ENCODE measurements around the gene ZNF507. TPM values are rescaled to one million over a fixed set of nuclear protein-coding genes. Genes with fewer than 3 reads are reported as not detected.

Gene ZNF507
- total RNA-seq: 10 to 100 TPM; 10.5 to 37.4 (median 28.2) TPM

DNA sequence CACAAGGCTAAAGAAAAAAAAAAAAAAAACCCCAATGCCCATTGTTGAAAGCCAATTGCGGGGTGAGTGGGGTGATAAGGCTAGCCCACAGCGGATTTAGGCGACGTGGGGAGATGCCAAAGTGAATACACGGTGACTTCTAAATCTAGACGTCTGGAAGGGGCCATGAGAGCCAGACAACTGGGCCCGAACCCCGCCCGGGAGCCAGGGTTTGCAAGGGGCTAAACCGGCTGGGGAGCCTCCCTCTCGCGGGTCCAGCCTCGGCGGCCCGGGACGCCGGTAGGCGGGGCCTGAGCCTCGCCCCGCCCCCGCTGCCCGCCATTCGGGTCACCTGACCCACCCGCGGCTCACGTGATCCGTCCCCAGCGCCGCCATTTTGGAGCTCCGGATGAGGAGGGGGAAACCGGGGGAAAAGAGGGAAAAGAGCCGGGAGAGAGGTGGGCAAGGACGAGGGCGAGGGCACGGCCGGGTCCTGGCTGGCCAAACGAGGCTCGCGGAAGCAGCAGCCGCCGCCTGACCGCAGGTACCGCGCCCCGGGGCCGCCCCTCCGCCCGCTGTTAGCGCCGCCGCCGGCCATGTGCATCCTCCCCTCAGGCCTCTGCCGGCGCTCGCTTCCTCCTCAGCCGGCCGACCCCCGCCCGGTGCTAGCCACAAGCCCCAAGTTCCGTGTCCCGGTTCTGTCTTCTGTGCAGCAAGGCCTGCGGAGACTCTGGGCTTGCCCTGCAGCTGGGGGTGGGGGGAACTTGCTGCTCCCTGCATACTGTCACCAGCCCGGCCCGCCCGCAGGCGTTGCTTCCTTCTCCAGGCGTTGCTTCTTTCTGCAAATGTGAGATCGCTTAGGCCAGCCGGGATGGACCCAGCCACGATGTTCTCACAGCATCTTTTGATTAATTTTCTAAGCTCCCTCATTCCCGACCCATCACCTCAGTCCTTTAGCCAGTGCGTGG lies at the start of gene ZNF507:
Gene ZNF507, plus strand, starts transcription at position 350 of the 947 bp plus-strand sequence. CDS start 7,221 bp downstream, outside the sequence.
- H3K9me3 ChIP-seq: no peaks in the 10 kb centered on the region
- intact Hi-C loops (cut with DNase I; ENCODE audit: low total_unique reads): no loop called here
- TF ChIP-seq CTCF (IDR thresholded peaks at IDR 0.05): peak in 1 of 4 experiments; percentile 3
- TF ChIP-seq POLR2A (IDR thresholded peaks at IDR 0.05): peak in 1 of 2 donors; percentile 28
- peak; percentile 73 to 82 for DNase-seq
- H3K4me3 ChIP-seq: peak within 1 kb of the TSS; percentile 90
- H3K36me3 ChIP-seq: no peaks in the 10 kb centered on the region
- H3K27ac ChIP-seq: peak within 1 kb of the TSS; percentile 78 to 85
- peaks cover 0 to 11% of the 10 kb centered on the region in 2 donors for H3K4me1 ChIP-seq
- H3K27me3 ChIP-seq: no peaks in the 10 kb centered on the region

DNA sequence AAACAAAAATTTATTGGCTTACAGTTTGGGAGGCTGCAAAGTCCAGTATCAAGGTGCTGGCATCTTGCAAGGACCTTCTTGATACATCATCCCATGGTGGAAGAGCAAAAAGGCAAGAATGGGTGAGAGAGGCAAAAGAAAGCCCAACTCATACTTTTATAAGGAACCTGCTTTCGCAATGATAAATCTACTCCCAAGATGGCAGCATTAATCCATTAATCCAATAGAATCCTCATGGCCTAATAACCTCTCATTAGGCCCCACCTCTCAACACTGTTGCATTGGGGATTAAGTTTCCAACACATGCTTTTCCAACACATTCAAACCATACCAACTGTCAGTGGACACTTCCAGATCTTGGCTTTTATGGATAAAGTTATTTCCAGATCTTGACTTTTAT lies 48.7 kb upstream of the ZNF507 start:
- Histone ChIP-seq H3K4me3 (no peak overlapping the region), H3K4me1 (no peaks in the 10 kb centered on the region), H3K9me3 (no peaks in the 10 kb centered on the region), H3K36me3 (no peaks in the 10 kb centered on the region), H3K27me3 (no peaks in the 10 kb centered on the region), H3K27ac (no peak overlapping the region)
- intact Hi-C loops (cut with DNase I; ENCODE audit: low total_unique reads): no loop called here
- no peak for TF ChIP-seq POLR2A (IDR thresholded peaks at IDR 0.05)
- TF ChIP-seq CTCF (IDR thresholded peaks at IDR 0.05): no peak
- DNase-seq: no peak

DNA sequence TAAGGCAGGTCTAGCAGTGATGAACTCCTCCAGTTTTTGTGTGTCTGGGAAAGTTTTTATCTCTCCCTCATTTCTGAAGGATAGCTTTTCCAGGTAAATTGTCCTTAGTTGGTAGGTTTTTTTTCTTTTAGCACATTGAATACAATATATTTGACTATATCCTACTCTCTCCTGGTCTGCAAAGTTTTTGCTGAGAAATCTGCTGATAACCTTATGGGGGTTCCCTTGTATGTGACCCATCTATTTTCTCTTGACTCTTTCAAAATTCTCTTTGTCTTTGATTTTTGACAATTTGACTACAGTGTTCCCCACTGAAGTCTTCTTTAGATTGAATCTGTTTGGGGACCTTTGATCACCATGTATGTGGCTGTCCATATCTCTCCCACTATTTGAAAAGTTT lies 42.6 kb upstream of the ZNF507 start:
- Histone ChIP-seq H3K4me1 (no peaks in the 10 kb centered on the region), H3K36me3 (no peaks in the 10 kb centered on the region), H3K9me3 (peaks cover 0 to 3% of the 10 kb centered on the region in 2 donors), H3K27me3 (no peaks in the 10 kb centered on the region), H3K27ac (no peak overlapping the region), H3K4me3 (no peak overlapping the region)
- TF ChIP-seq POLR2A (IDR thresholded peaks at IDR 0.05) (no peak), CTCF (IDR thresholded peaks at IDR 0.05) (no peak)
- intact Hi-C loops (cut with DNase I; ENCODE audit: low total_unique reads): no loop called here
- DNase-seq: no peak

DNA sequence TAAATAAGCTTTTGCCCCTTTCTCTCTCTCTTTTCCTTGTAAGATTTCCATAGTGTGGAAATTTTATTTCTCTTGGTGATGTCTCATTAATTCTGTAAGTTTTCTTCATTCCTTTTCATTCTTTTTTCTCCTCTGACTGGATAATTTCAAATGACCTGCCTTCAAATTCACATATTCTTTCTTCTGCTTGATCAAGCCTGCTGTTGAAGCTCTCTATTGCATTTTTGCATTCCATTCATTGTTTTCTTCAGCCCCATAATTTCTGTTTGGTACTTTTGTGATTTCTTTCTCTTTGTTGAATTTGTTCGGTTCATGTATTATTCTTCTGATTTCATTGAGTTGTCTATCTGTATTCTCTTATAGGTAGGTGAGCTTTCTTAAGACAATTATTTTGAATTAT lies 42.2 kb upstream of the ZNF507 start:
- Histone ChIP-seq H3K27ac (no peak overlapping the region), H3K9me3 (peaks cover 0 to 3% of the 10 kb centered on the region in 2 donors), H3K27me3 (no peaks in the 10 kb centered on the region), H3K4me3 (no peak overlapping the region), H3K4me1 (no peaks in the 10 kb centered on the region), H3K36me3 (no peaks in the 10 kb centered on the region)
- no peak for DNase-seq
- TF ChIP-seq CTCF (IDR thresholded peaks at IDR 0.05): no peak
- no peak for TF ChIP-seq POLR2A (IDR thresholded peaks at IDR 0.05)
- intact Hi-C loops (cut with DNase I; ENCODE audit: low total_unique reads): no loop called here

- Histone ChIP-seq H3K27me3 (no peaks in the 10 kb centered on the region), H3K4me3 (no peak overlapping the region), H3K4me1 (no peaks in the 10 kb centered on the region), H3K9me3 (peaks cover 0 to 3% of the 10 kb centered on the region in 2 donors), H3K27ac (no peak overlapping the region), H3K36me3 (no peaks in the 10 kb centered on the region)
- TF ChIP-seq POLR2A (IDR thresholded peaks at IDR 0.05) (no peak), CTCF (IDR thresholded peaks at IDR 0.05) (no peak)
- intact Hi-C loops (cut with DNase I; ENCODE audit: low total_unique reads): no loop called here
- no peak for DNase-seq
Observed at GRCh38 chr19:32307591-32307990, 37.8 kb upstream of the ZNF507 start.
